Measurements from ENCODE around the gene ZNF124.

ZNF124 gene

DNA sequence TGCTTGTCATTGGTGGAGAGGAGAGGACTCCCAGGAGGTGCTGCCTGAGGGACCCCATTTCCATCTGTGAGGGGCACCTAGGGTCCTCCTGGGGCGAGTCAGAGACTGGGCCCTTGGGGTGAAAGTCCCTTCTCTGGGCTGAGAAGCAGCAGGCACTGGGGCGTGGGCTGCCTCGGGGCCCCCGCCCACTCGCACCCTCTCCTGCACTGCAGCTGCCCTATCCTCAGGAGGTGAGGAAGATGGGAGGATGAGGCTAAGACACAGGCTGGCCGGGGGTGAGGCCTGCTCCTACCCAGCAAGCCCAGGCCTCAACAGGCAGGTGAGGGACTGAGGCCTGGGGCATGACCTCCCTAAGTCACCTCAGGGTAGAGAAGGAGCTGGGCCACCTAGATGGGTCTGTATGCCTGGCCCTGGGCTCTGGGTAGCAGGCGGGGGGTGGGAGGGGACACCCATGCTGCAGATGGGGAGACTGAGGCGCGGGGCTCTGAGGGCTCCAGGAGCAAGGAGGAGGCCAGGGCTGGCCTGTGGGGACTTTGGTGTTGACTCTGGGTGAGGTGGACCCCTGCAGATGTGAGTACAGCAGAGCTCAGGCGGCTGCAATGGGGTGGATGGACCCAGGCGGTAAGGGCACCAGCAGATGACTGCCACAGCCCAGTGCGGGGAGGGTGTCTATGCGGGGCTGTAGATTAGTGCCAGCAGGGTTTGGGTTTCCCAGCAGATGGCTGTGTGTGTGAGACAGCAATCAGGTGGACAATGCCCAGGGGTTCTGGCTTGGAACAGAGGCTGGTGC lies 57.3 kb downstream of the ZNF124 start:
- DNase-seq (ENCODE audit: low read depth in 1 of 2, low spot score in 1 of 2), result no peak

DNA sequence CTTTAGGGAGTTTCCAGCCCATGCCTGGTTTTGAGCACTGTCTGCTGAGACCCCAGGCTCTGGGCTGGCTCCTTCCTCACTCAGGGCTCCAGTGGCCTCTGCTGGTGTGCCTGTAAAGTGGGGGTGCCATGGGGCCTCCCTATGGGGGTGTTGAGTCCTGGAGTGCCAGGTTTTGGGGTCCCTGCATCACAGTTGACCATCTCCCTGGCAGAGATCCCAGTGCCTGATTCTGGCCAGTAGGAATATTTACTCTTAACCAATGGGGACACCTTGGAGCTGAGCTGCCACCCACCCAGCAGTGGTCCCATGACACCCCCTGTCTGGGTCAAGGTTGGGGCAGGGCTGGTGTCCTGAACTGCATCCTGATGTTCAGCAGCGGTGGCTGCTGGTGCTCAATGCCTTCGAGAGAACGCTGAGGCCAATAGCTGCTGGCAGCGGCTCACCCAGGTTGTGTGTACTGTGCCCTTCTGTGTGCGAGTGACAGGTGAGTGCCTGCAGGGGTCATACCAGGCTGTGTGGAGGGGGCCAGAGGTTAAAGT lies 58.0 kb downstream of the ZNF124 start:
- no peak for DNase-seq (ENCODE audit: low read depth in 1 of 2, low spot score in 1 of 2)

DNA sequence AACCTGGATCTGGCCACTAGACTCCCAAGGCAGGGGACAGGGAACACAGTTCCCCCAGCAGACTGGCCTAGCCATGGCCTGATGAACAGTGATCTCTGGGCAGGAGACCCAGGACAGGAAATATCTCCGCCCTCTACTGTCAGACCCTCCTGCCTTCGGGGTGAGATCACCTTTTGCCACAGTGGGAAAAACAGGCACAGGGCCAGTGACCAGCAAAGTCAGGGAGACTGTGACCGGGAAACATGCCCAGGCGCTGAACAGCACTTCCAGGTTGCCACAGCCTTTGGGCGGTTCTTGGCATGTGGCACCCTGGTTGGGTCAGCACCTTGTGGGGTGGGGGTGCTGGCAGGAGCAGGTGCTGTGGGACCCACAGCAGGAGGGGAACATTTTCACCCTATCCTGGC lies 58.7 kb downstream of the ZNF124 start:
- no peak for DNase-seq (ENCODE audit: low read depth in 1 of 2, low spot score in 1 of 2)

DNA sequence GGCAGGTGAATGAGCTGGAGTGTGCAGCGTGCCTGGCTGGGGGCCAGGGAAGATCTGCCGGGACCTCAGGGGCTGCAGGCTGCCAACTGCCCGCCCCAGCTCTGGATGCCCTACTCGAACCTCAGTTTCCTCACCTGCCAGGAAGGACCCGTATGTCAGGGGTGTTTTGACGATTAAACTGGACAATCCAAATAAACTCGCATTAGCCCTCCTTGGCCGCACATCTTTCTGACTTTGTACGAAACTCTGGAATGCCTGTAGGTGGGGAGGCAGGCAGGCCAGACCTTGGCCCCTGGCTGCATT lies 59.4 kb downstream of the ZNF124 start:
- no peak for DNase-seq (ENCODE audit: low read depth in 1 of 2, low spot score in 1 of 2)

DNA sequence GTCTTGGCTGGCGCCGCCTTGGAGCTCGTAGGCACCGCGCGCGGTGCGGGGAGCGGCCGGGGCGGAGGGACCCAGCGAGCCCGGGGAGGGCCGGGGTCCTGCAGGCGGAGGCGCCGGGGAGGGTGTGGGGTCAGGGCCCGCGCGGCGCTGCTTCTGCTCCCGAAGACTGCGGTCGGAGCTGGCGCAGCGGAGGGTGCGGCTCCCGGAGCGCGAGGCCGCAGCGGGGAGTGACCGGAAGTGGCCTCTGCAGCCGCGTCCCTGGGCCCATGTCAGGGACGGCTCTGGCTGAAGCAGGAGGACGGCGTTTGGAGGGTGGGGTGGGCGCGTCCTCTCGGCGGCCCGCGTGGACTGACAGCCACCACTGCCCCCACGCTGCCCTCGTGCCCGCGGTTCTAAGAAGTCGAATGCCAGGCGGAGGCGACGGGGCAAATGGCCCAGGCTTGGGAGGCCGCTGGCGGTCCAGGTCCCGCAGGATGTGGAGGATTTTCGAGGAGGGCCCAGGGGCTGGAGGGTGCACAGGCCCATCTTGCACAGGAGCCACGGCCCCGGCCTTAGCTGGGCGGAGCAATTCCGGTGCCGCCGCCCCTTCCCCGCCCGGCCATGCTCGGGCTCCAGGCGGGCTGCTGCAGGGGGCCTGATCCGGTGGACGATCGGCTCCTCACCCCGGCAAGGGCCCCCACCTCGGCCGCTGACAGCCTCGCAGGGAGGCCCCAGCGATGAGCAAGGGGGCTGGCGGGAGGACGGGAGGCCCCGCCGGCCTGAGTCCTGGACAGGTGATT lies 59.9 kb downstream of the ZNF124 start:
- DNase-seq (ENCODE audit: low read depth in 1 of 2, low spot score in 1 of 2), result no peak

DNA sequence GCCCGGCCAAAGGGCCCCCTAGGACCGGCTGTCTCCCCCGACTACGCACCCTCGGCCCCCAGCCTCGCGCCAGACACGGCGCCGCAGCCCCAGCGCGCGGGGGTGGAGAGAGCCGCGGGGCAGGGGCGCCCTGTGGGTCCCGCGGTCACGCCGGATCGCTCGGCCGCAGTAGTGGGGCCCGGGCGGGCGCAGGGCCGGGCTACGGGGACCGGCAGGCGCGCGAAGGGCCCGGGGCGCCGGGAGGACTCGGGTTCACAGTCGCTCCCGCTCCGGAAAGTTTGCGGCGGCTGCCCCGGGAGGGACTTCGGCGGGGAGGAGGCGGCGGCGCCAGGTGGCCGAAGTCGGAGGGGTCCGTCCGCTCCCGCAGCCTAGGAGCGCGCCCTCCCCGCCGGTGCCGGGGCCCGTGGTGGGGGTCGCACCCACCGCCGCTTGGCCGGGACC lies 60.5 kb downstream of the ZNF124 start:
- no peak for DNase-seq (ENCODE audit: low read depth in 1 of 2, low spot score in 1 of 2)

DNA sequence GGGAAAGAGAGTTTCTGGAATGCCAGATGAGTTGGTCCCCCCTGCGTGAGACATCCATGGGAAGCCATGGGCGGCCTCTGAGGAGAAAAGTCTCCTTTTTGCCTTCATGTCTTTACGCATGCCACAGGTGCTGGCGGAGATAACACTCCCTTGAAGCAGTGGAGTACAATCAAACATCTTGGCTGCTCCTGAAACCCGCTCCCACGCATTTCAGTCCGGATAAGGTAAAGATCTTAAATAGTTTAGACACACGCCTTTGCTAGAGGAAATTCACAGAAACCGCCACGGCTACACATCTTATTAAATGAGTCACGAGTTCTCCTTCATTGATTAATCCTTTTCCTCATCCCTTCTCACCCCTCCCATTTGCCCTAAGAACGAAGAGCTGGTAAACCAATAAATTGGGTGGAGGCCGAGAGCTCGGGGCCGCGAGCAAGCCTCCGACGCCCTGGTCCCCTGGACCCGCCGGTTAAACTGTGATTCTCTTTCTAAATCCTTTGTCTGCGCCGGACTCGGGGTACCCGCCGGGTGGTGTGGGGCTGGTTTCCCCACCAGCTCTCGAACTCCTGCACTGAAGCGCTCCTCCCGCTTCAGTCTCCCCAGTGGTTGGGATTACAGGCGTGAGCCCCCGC lies 61.1 kb downstream of the ZNF124 start:
- no peak for DNase-seq (ENCODE audit: low read depth in 1 of 2, low spot score in 1 of 2)

DNA sequence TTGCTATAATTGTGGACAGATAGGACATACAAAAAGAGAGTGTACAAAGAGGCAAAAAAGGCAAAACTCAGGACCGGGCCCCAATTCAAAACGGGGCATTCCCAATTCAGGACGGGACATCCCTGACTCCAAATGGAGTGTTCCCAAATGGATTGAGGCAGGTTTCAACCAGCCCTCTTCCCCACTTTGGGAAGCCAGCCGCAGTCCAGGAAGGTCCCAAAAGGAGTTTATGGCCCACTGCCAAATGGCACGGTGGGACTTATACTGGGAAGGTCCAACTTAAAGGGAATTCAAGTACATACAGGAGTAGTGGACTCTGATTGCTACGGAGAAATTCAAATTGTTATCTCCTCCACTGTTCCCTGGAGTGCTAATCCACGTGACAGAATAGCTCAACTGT lies 64.1 kb downstream of the ZNF124 start:
- DNase-seq (ENCODE audit: low read depth in 1 of 2, low spot score in 1 of 2), result no peak

DNA sequence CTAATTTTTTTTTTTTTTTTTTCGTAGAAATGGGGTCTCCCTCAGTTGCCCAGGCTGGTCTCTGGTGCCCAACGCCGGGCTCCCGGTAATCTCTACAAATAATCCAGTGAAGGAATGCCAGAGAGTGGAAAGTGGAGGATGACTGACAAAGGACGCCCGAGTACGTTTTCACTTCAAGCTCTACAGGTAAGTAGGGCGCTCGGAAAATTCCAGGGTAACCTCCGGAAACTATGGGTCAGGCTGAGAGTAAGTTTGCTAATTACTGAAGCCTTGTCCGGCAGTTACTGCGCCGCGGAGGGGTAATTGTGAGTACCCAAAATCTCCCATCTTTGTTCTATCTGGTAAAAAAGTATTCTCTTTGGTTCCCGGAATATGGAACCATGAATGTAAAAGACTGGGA lies 65.9 kb downstream of the ZNF124 start:
- no peak for DNase-seq (ENCODE audit: low read depth in 1 of 2, low spot score in 1 of 2)

Data from stimulated activated CD4-positive, alpha-beta T cell treated with anti-CD3 and anti-CD28 coated beads, Interleukin-15, amount 100 ng/mL, for 1 hour (primary cell).